Muscle of leg (tissue), 11 donors: ENCODE measurements around the gene GPR17. TPM values are rescaled to one million over a fixed set of nuclear protein-coding genes. Genes with fewer than 3 reads are reported as not detected.
A peak's percentile ranks its signal among the peaks of the same experiment; 100 is the strongest.

Experiments used
- DNase-seq: peaks from one replicate; pipeline ENCODE4 v3.0.0; 2013
- H3K27ac ChIP-seq: one replicate; pipeline ENCODE4 v1.5.1; 2013; ENCODE audit warnings: mild to moderate bottlenecking, low read length, control low read depth
- H3K27me3 ChIP-seq: one replicate; pipeline ENCODE4 v1.6.1; 2013; ENCODE audit warnings: low read length; ENCODE audit not compliant: control insufficient read depth, insufficient read depth
- H3K36me3 ChIP-seq: one replicate; pipeline ENCODE4 v1.6.1; 2013; ENCODE audit warnings: low read length; ENCODE audit not compliant: control insufficient read depth, insufficient read depth
- H3K4me1 ChIP-seq: one replicate; pipeline ENCODE4 v1.6.1; 2013; ENCODE audit warnings: low read length; ENCODE audit not compliant: control insufficient read depth, insufficient read depth
- H3K4me3 ChIP-seq: one replicate; pipeline ENCODE4 v1.5.1; 2013; ENCODE audit warnings: low read length, control low read depth
- H3K9me3 ChIP-seq: replicated peaks from 2 replicates; pipeline ENCODE4 v1.6.1; 2013; ENCODE audit warnings: low read depth, low read length; ENCODE audit not compliant: control insufficient read depth
- WGBS: methylation state at CpG from one replicate; pipeline ENCODE4 v1.1.5; 2013; ENCODE audit warnings: missing lambda C conversion rate; ENCODE audit not compliant: insufficient coverage; 5-methylcytosine and 5-hydroxymethylcytosine counted together
- polyA plus RNA-seq, 8 donors: library from polyadenylated mRNA; unstranded; fragments of 120-200 nt; gene quantifications; one replicate each; pipeline versions ENCODE4 v1.2.1 to v1.2.3, GENCODE V29; 2013; ENCODE audit warnings: inconsistent platforms in 1 of 8, low replicate concordance in 1 of 8; ENCODE audit not compliant: insufficient read length in 8 of 8, insufficient read depth in 1 of 8
- total RNA-seq: library from RNA; stranded (reverse); fragments of 120-200 nt; gene quantifications from one replicate; pipeline ENCODE4 v1.2.4, GENCODE V29; 2013

The GPR17 gene
- total and polyA plus RNA-seq, 9 donors: 0.53 to 11.2 (median 3.9) TPM

DNA sequence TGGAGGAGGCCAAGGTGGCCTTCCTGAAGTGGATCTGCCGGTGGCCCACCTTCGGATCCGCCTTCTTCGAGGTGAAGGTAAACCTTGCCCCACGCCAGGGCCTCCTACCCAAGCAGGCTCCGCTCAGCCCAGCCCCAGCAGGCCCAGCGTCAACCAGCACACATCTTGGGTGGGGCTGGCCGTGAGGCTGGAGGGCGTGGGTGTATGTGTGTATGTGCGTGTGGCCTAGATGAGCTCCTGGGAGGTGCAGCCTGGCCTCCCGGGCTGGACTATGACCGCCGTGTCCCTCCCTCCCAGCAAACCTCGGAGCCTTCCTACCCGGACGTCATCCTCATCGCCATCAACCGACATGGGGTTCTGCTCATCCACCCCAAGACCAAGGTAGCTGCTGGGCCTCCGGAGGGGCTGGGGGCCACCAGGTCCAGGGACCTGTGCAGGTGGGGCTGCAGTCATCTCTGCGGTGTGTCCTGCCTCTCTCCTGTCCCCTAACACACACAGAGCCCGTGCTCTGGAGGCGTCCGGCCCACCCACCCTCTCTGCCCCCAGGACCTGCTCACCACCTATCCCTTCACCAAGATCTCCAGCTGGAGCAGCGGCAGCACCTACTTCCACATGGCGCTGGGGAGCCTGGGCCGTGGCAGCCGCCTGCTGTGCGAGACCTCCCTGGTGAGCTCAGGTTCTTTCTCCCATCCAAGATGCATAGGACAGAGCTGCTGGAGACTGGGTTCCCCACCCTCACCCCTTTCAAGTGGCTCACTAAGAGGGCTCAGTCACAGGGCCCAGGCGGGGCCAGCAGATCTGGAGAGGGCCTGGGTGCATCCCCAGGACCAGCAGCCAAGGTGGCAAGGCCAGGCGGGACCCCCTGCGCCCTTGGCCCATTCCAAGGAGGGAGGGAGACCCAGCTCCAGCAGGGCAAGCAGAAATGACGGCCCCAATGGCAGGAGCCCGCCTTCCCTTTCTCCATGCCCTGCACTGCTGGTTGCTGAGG lies 9.4 kb upstream of the GPR17 start:
- Histone ChIP-seq H3K9me3 (no peaks in the 10 kb centered on the region), H3K4me3 (no peak overlapping the region), H3K27me3 (peaks cover 2% of the 10 kb centered on the region), H3K27ac (no peak overlapping the region), H3K36me3 (peaks cover 5% of the 10 kb centered on the region), H3K4me1 (peaks cover 74% of the 10 kb centered on the region)
- DNase-seq: no peak
- 95% methylated on average over 22 of the region's 33 CpGs for WGBS

DNA sequence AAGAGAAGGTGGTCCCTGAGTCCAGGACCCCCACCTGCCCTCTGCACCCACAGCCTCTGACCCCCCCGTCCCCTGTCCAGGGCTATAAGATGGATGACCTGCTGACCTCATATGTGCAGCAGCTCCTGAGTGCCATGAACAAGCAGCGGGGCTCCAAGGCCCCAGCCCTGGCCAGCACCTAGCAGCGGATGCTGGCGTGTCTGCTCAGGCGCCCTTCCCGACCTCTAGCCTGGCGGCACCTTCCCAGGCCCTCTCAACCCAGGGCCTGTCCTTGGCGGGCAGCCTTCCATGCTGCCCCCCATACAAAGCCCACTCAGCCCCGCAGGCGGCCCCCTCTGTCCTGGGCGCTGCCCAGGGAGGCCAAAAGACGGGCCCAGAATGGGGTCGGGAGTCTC lies 8.7 kb upstream of the GPR17 start:
- Histone ChIP-seq H3K27ac (peak overlapping the region; percentile 29), H3K36me3 (peaks cover 5% of the 10 kb centered on the region), H3K4me3 (no peak overlapping the region), H3K4me1 (peaks cover 73% of the 10 kb centered on the region), H3K9me3 (no peaks in the 10 kb centered on the region), H3K27me3 (peaks cover under 1% of the 10 kb centered on the region)
- no peak for DNase-seq
- 65% methylated on average over 8 of the region's 13 CpGs for WGBS

DNA sequence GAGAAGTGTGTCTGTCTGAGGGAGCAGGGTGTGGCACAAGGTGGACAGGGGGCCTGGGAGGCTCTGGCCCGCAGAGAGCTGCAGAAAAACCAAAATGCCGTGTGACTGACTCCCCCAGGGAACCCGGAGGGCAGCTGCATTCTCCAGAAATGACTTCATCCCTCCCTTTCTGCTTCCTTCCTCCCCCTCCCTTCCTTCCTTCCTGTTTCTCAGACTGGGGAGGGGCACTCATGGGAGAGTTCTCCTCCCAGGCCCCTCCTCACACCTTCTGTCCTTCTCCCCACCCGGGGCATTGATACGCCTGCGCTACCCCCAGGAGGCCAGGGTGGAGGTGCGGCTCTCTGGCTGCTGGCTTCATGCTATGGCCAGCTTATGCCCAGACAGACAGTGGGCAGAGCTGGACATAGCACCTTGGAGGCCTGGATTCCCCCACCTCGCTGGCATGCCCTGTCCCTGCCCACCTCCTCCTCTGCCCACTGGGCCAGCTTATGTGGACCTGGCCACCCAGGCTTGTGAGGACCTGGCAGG lies 8.2 kb upstream of the GPR17 start:
- Histone ChIP-seq H3K4me1 (peaks cover 73% of the 10 kb centered on the region), H3K9me3 (no peaks in the 10 kb centered on the region), H3K27me3 (no peaks in the 10 kb centered on the region), H3K4me3 (no peak overlapping the region), H3K27ac (peak overlapping the region; percentile 55), H3K36me3 (peaks cover 5% of the 10 kb centered on the region)
- WGBS: 51% methylated on average over 4 of the region's 8 CpGs
- DNase-seq: peak; percentile 81

DNA sequence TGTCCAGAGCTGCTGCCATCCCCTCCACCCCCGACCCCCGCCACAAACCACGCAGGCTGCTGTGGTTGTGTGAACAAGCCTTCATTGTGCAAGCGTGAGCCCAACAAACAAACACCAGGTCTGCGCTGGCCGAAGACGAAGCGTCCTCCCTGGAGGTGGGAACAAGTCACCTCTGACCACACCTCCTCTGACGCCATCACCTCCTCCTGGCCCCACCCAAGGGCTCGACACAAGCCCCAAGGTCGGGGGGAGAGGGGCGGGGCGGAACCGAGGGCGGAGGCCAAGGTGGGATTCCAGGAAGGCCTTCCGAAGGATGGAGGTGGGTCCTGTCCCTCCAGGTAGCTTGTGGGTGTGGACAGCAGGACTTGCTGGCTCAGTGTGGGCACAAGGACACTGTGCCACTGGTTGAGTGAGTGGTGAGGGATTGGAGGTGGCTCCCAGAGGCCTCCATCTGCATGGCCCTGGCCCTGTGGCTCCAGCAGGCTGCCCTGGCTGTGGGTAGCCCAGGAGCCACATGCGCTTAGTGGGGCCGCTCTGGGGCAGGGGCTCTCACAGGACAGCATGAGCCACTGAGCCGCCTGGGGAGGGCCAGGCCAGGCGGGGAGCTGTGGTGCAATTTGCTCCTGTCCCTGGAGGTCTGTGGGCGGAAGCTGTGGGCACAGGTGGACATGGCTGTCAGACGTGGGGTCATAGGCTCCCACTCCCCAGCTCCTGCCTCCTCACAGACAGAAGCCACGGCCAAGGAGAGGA lies 7.4 kb upstream of the GPR17 start:
- Histone ChIP-seq H3K36me3 (peaks cover 5% of the 10 kb centered on the region), H3K9me3 (no peaks in the 10 kb centered on the region), H3K4me1 (peaks cover 70% of the 10 kb centered on the region), H3K4me3 (no peak overlapping the region), H3K27me3 (no peaks in the 10 kb centered on the region), H3K27ac (peak overlapping the region; percentile 29)
- 79% methylated on average over 8 of the region's 23 CpGs for WGBS
- DNase-seq: no peak

DNA sequence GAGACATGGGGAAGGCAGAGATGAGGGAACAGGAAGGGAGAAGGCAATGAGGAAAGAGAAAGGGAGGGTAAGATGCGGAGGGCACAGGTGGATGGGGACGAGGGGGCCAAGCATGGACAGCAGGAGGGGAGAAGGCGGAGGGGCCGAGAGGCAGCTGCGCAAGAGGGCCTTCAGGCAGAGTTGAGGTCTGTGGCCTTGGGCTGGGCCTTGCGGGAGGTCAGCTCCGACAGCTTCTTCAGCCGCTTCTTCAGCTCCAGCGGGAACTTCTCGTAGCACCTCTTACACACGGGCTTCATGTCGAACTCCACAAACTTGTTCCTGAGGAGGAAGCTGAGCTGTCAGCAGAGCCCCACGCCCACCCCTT lies 6.9 kb upstream of the GPR17 start:
- no peaks in the 10 kb centered on the region for H3K27me3 ChIP-seq
- H3K27ac ChIP-seq: peak overlapping the region; percentile 29
- peaks cover 64% of the 10 kb centered on the region for H3K4me1 ChIP-seq
- no peaks in the 10 kb centered on the region for H3K9me3 ChIP-seq
- H3K36me3 ChIP-seq: peaks cover 5% of the 10 kb centered on the region
- no peak overlapping the region for H3K4me3 ChIP-seq
- 86% methylated on average over 12 of the region's 13 CpGs for WGBS
- DNase-seq: no peak

DNA sequence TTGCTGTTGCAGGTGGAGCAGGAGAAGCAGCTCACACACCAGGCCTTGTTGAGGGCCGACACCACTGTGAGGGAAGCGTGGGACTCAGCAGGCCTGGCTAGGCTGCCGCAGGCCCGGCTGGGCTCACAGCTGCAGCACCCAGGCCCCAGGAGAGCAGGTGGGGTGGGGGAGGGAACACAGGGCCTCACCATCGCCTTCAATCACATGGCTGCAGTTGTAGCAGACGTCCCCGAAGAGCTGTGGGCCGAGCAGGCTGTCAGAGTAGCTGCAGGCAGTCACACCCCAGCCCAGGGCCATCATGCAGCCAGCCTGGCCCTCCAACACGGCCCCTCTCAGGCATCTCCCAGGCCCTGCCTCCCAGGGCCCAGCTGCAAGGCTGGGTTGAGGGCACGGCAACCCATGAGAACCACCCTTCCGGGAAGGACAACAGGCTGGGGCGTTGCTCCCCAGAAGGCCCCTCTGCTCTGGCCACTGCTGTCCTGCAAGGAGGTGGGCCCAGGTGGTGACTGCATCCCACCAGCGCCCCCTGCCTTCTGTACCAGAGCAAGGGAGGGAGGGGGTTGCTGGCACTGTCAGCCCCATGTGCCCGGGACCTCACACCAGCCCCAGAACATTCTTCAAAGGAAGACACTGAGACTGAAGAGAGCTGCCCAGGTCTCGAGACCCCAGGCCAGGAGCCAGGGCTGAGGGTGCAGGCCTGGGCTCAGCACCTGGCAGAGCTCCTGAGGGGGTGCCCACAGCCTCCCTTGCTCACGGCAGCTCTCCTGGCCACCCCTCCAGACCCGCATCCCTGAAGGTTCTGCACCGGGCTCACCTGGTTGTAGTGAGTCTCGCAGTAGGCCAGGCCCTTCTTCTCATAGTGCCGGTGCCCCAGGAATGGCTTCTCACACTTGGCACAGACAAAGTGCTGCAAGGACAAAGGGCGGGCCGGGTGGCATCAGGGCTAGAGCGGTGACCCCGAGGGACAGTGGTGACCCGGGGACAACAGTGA lies 5.6 kb upstream of the GPR17 start:
- Histone ChIP-seq H3K9me3 (no peaks in the 10 kb centered on the region), H3K4me3 (no peak overlapping the region), H3K27me3 (no peaks in the 10 kb centered on the region), H3K4me1 (peaks cover 59% of the 10 kb centered on the region), H3K36me3 (peaks cover 5% of the 10 kb centered on the region), H3K27ac (peak overlapping the region; percentile 42)
- 63% methylated on average over 22 of the region's 25 CpGs for WGBS
- peak; percentile 55 for DNase-seq

DNA sequence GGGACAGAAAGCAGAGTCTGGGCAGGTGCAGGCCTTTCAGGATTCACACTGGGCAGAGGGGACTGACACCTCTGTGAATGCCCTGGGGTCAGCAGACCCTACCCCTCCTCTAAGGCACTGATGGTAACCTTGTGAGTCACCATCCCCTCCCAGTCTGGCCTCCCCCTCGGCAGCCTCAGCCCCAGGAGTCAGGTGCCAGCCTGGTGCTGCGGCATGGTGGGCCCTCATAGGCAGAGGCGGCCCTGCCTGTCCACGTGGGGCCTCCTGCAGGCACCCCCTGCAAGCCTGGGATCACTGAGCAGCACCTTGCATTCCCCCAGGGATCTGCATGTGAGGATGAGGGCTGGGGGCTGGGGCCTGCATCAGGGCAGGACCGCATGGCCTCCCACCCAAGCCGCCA lies 4.8 kb upstream of the GPR17 start:
- H3K36me3 ChIP-seq: peaks cover 5% of the 10 kb centered on the region
- no peak overlapping the region for H3K4me3 ChIP-seq
- H3K27ac ChIP-seq: no peak overlapping the region
- peaks cover 63% of the 10 kb centered on the region for H3K4me1 ChIP-seq
- no peaks in the 10 kb centered on the region for H3K27me3 ChIP-seq
- H3K9me3 ChIP-seq: no peaks in the 10 kb centered on the region
- 86% methylated on average over 6 of the region's 6 CpGs for WGBS
- no peak for DNase-seq

DNA sequence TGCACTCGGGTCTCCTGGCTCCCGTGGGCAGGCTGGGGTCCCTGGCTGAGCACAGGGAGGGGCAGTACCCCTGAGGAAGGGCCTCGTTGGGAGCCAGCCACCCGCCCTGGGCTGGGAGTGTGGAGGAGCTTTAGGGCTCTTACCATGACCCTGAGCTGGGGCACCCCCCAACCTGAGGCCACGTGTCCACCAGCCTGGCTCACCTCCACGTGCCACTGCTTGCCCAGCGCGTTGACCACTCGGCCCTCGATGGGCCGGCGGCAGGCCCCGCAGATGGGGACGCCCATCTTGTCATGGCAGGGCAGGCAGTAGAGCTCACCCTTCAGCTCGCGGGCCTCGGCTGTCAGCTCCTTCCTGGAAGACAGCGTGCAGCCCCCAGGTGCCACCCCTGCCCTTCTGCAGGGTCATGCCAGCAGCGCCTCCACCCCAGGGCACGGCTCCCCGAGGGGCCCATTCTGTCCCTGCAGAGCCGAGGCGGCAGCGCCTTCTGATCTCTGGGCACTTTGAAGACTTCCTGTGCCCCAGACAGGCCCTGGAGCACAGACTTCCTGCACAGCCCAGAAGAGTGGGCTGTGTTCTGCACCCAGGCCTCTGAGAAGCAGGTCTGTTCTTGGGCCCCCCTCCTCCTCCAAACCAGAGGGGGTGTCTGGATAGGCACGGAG lies 4.0 kb upstream of the GPR17 start:
- WGBS: 72% methylated on average over 22 of the region's 25 CpGs

More for the DNA sequence above, 4.0 kb upstream of the GPR17 start:
- Histone ChIP-seq H3K36me3 (peaks cover 5% of the 10 kb centered on the region), H3K27me3 (no peaks in the 10 kb centered on the region), H3K4me3 (no peak overlapping the region), H3K27ac (no peak overlapping the region), H3K4me1 (peaks cover 60% of the 10 kb centered on the region), H3K9me3 (no peaks in the 10 kb centered on the region)
- no peak for DNase-seq
